Natural killer cell (primary cell): ENCODE measurements around the gene CRTAP. TPM values are rescaled to one million over a fixed set of nuclear protein-coding genes. Genes with fewer than 3 reads are reported as not detected.
"Not testable (repeated sequence)": the region's sequence is repeated elsewhere in the genome, so short reads cannot be mapped to it uniquely, and the experiment has no call there.

Source experiments
- ATAC-seq, 3 donors: fragments of 150-1000 bp in 2 of 3; fragments of 200-7000 bp in 1 of 3; cut with Tn5 transposase; 1 replicate in 1 of 3; 2 replicates in 2 of 3; pipeline ENCODE4 v1.10.0; 2021; ENCODE audit warnings: mild to moderate bottlenecking in 2 of 3, moderate library complexity in 2 of 3
- DNase-seq, 2 donors: peaks; one replicate each; pipeline versions ENCODE4 v3.0.0 to v3.0.0-alpha.2; 2013 to 2021; ENCODE audit warnings: mixed read lengths in 1 of 2
- H3K27ac ChIP-seq: one replicate; pipeline ENCODE4 v1.5.1; 2013; ENCODE audit warnings: mild to moderate bottlenecking, low read length
- H3K27me3 ChIP-seq: one replicate; pipeline ENCODE4 v1.6.1; 2013; ENCODE audit warnings: low read length; ENCODE audit not compliant: control insufficient read depth, insufficient read depth
- H3K36me3 ChIP-seq: one replicate; pipeline ENCODE4 v1.6.1; 2013; ENCODE audit warnings: low read length; ENCODE audit not compliant: control insufficient read depth, insufficient read depth
- H3K4me1 ChIP-seq: one replicate; pipeline ENCODE4 v1.6.1; 2013; ENCODE audit warnings: low read length; ENCODE audit not compliant: control insufficient read depth, insufficient read depth
- H3K4me3 ChIP-seq: one replicate; pipeline ENCODE4 v1.5.1; 2013; ENCODE audit warnings: low read length
- H3K9me3 ChIP-seq: one replicate; pipeline ENCODE4 v1.6.1; 2013; ENCODE audit warnings: low read length; ENCODE audit not compliant: control insufficient read depth, insufficient read depth
- H3K27ac Mint-ChIP-seq, 2 donors: one replicate each; pipeline ENCODE4 v1.8.0; 2022; ENCODE audit warnings: mild to moderate bottlenecking in 2 of 2, mixed read lengths in 2 of 2, moderate library complexity in 1 of 2
- H3K27me3 Mint-ChIP-seq, 2 donors: one replicate each; pipeline ENCODE4 v1.8.0; 2022; ENCODE audit warnings: low read depth in 2 of 2, mixed read lengths in 2 of 2
- H3K36me3 Mint-ChIP-seq: one replicate; pipeline ENCODE4 v1.8.0; 2022; ENCODE audit warnings: mixed read lengths
- H3K4me1 Mint-ChIP-seq, 2 donors: one replicate each; pipeline ENCODE4 v1.8.0; 2022; ENCODE audit warnings: mixed read lengths in 2 of 2
- H3K4me3 Mint-ChIP-seq: one replicate; pipeline ENCODE4 v1.8.0; 2022; ENCODE audit warnings: mild to moderate bottlenecking, moderate library complexity, mixed read lengths
- H3K9me3 Mint-ChIP-seq, 2 donors: one replicate each; pipeline ENCODE4 v1.8.0; 2022; ENCODE audit warnings: mixed read lengths in 2 of 2
- CTCF ChIP-seq: fragments of 200-600 bp; IDR thresholded peaks from one replicate; pipeline ENCODE4 v1.8.0; 2022; ENCODE audit warnings: antibody characterized with exemption
- WGBS: methylation state at CpG from one replicate; pipeline ENCODE4 v1.1.7; 2013; ENCODE audit warnings: missing lambda C conversion rate; ENCODE audit not compliant: insufficient coverage; 5-methylcytosine and 5-hydroxymethylcytosine counted together
- intact Hi-C: fragments of 100-400 bp; cut with micrococcal nuclease; formaldehyde crosslinking; loops from one replicate; pipeline ENCODE4 v1.14.2; 2022
- total RNA-seq, 4 donors: library from RNA; stranded (reverse); fragments of 120-200 nt in 1 of 4; gene quantifications; one replicate each; pipeline versions ENCODE4 v1.2.3 to v1.2.4, GENCODE V29; 2013 to 2022

Gene CRTAP
- total RNA-seq, 3 donors from 2014 or later (not counting 1 experiment from before 2014, with no cell fraction given), result 32.4 to 38.2 (median 37.9) TPM

GRCh38 chr3:33174711-33175414 lies 61.0 kb downstream of the CRTAP start:
- no peaks in the 10 kb centered on the region for H3K9me3 Mint-ChIP-seq
- intact Hi-C loops, result no loop called here
- H3K36me3 Mint-ChIP-seq, result no peaks in the 10 kb centered on the region

GRCh38 chr3:33179132-33179531 lies 65.3 kb downstream of the CRTAP start:
- intact Hi-C loops, result no loop called here
- ATAC-seq, result no peak
- 83% methylated on average over 1 of the region's 1 CpG for WGBS

More at GRCh38 chr3:33174711-33175414, 61.0 kb downstream of the CRTAP start:
- Mint-ChIP-seq H3K4me3 (no peak overlapping the region), H3K27me3 (no peaks in the 10 kb centered on the region), H3K4me1 (peaks cover 11 to 12% of the 10 kb centered on the region in 2 donors), H3K27ac (no peak overlapping the region)
- Histone ChIP-seq H3K27ac (no peak overlapping the region), H3K36me3 (no peaks in the 10 kb centered on the region), H3K9me3 (no peaks in the 10 kb centered on the region), H3K4me1 (no peaks in the 10 kb centered on the region), H3K4me3 (no peak overlapping the region), H3K27me3 (no peaks in the 10 kb centered on the region)
- 95% methylated on average over 19 of the region's 19 CpGs for WGBS
- no peak for DNase-seq
- no peak for ATAC-seq
- TF ChIP-seq CTCF, result no peak

GRCh38 chr3:33181229-33181628 lies 67.4 kb downstream of the CRTAP start:
- H3K9me3 Mint-ChIP-seq, result no peaks in the 10 kb centered on the region
- no peaks in the 10 kb centered on the region for H3K4me1 ChIP-seq
- no peak overlapping the region for H3K27ac ChIP-seq
- TF ChIP-seq CTCF, result no peak
- intact Hi-C loops, result no loop called here
- H3K27ac Mint-ChIP-seq, result no peak overlapping the region
- no peak overlapping the region for H3K4me3 Mint-ChIP-seq
- no peak overlapping the region for H3K4me3 ChIP-seq
- no peaks in the 10 kb centered on the region for H3K27me3 ChIP-seq
- no peaks in the 10 kb centered on the region for H3K36me3 ChIP-seq
- DNase-seq (no peak), ATAC-seq (no peak)
- peaks cover 0 to 20% of the 10 kb centered on the region in 2 donors for H3K27me3 Mint-ChIP-seq
- no peaks in the 10 kb centered on the region for H3K36me3 Mint-ChIP-seq
- peaks cover 2% of the 10 kb centered on the region for H3K9me3 ChIP-seq
- no peaks in the 10 kb centered on the region for H3K4me1 Mint-ChIP-seq
- WGBS, result 77% methylated on average over 4 of the region's 5 CpGs

More at GRCh38 chr3:33179132-33179531, 65.3 kb downstream of the CRTAP start:
- Histone ChIP-seq H3K4me3 (no peak overlapping the region), H3K36me3 (no peaks in the 10 kb centered on the region), H3K27me3 (no peaks in the 10 kb centered on the region), H3K27ac (no peak overlapping the region), H3K9me3 (peaks cover 2% of the 10 kb centered on the region), H3K4me1 (no peaks in the 10 kb centered on the region)
- peaks cover 0 to 13% of the 10 kb centered on the region in 2 donors for H3K27me3 Mint-ChIP-seq
- no peak overlapping the region for H3K4me3 Mint-ChIP-seq
- H3K27ac Mint-ChIP-seq, result no peak overlapping the region
- TF ChIP-seq CTCF, result no peak
- no peaks in the 10 kb centered on the region for H3K9me3 Mint-ChIP-seq
- no peaks in the 10 kb centered on the region for H3K4me1 Mint-ChIP-seq
- DNase-seq, result no peak
- H3K36me3 Mint-ChIP-seq, result no peaks in the 10 kb centered on the region

- H3K9me3 ChIP-seq, H3K4me3 ChIP-seq, H3K27me3 ChIP-seq, intact Hi-C loops, H3K36me3 ChIP-seq, H3K27ac Mint-ChIP-seq, H3K9me3 Mint-ChIP-seq, DNase-seq, ATAC-seq, H3K4me1 Mint-ChIP-seq, H3K4me1 ChIP-seq, H3K27ac ChIP-seq, H3K4me3 Mint-ChIP-seq, H3K36me3 Mint-ChIP-seq: not testable (repeated sequence)
- WGBS, result no CpG with 5 or more reads among the region's 1 CpG
- peaks cover 0 to 20% of the 10 kb centered on the region in 2 donors for H3K27me3 Mint-ChIP-seq
These were observed 67.8 kb downstream of the CRTAP start for GRCh38 chr3:33181641-33182040.
